CD14-positive monocyte (primary cell): ENCODE data around the gene GRAMD1A. TPM values are rescaled to one million over a fixed set of nuclear protein-coding genes. Genes with fewer than 3 reads are reported as not detected.
"Not testable (repeated sequence)": the region's sequence is repeated elsewhere in the genome, so short reads cannot be mapped to it uniquely, and the experiment has no call there.

Experiments used
- DNase-seq, 3 donors: peaks; one replicate each; pipeline ENCODE4 v3.0.0-alpha.2; 2011 to 2022
- H2AFZ ChIP-seq: 2 replicates; pipeline ENCODE4 v1.6.0; 2012; ENCODE audit warnings: mild to moderate bottlenecking, low read depth, low read length, inconsistent platforms; ENCODE audit not compliant: insufficient read depth, poor library complexity, severe bottlenecking
- H3K27ac ChIP-seq, 2 donors: 1 replicate in 1 of 2; 2 replicates in 1 of 2; pipeline ENCODE4 v1.5.1; 2012 to 2013; ENCODE audit warnings: low read length in 2 of 2, control low read depth in 1 of 2, inconsistent platforms in 1 of 2, low read depth in 1 of 2, mild to moderate bottlenecking in 1 of 2
- H3K27me3 ChIP-seq, 2 donors: one replicate each; pipeline versions ENCODE4 v1.6.0 to v1.6.1; 2011 to 2013; ENCODE audit warnings: low read length in 2 of 2; ENCODE audit not compliant: control insufficient read depth in 2 of 2, insufficient read depth in 2 of 2
- H3K36me3 ChIP-seq, 2 donors: replicated peaks in 1 of 2; 1 replicate in 1 of 2; 2 replicates in 1 of 2; pipeline versions ENCODE4 v1.5.1 to v1.6.1; 2012 to 2013; ENCODE audit warnings: low read length in 2 of 2, control low read depth in 1 of 2, inconsistent platforms in 1 of 2, mild to moderate bottlenecking in 1 of 2; ENCODE audit not compliant: insufficient read depth in 2 of 2, control insufficient read depth in 1 of 2
- H3K4me1 ChIP-seq, 2 donors: 1 replicate in 1 of 2; 2 replicates in 1 of 2; pipeline versions ENCODE4 v1.5.1 to v1.6.1; 2012 to 2013; ENCODE audit warnings: low read length in 2 of 2, control low read depth in 1 of 2, inconsistent platforms in 1 of 2, mild to moderate bottlenecking in 1 of 2, moderate library complexity in 1 of 2; ENCODE audit not compliant: insufficient read depth in 2 of 2, control insufficient read depth in 1 of 2
- H3K4me2 ChIP-seq: replicated peaks from 2 replicates; pipeline ENCODE3; 2012; ENCODE audit warnings: low read length, moderate library complexity, mild to moderate bottlenecking; ENCODE audit not compliant: poor library complexity, severe bottlenecking; ENCODE audit errors: extremely low read depth
- H3K4me3 ChIP-seq, 3 experiments: fragments of 200-600 bp in 1 of 3; sonication (generic) in 1 of 3; replicated peaks in 1 of 3; 1 replicate in 2 of 3; 2 replicates in 1 of 3; pipeline ENCODE4 v1.5.1; 2011 to 2013; ENCODE audit warnings: low read length in 3 of 3, mild to moderate bottlenecking in 3 of 3, control low read depth in 2 of 3, low read depth in 2 of 3, inconsistent platforms in 1 of 3, moderate library complexity in 1 of 3
- H3K79me2 ChIP-seq: 2 replicates; pipeline ENCODE4 v1.6.0; 2012; ENCODE audit warnings: mild to moderate bottlenecking, control low read depth, inconsistent platforms, low read length, moderate library complexity; ENCODE audit not compliant: insufficient read depth
- H3K9ac ChIP-seq: 2 replicates; pipeline ENCODE4 v1.6.0; 2017; ENCODE audit warnings: low read length, mild to moderate bottlenecking; ENCODE audit not compliant: insufficient read depth, poor library complexity, severe bottlenecking
- H3K9me3 ChIP-seq, 2 donors: replicated peaks in 1 of 2; 1 replicate in 1 of 2; 2 replicates in 1 of 2; pipeline versions ENCODE4 v1.5.1 to v1.6.1; 2012 to 2013; ENCODE audit warnings: low read length in 2 of 2, control low read depth in 1 of 2; ENCODE audit not compliant: control insufficient read depth in 1 of 2, insufficient read depth in 1 of 2
- H4K20me1 ChIP-seq: 2 replicates; pipeline ENCODE4 v1.6.0; 2012; ENCODE audit warnings: mild to moderate bottlenecking, low read length, control low read depth, moderate library complexity; ENCODE audit not compliant: insufficient read depth
- H3K27ac Mint-ChIP-seq, 7 donors: one replicate each; pipeline ENCODE4 v1.8.0; 2020; ENCODE audit warnings: mild to moderate bottlenecking in 7 of 7, mixed read lengths in 7 of 7, moderate library complexity in 6 of 7, inconsistent platforms in 2 of 7
- H3K27me3 Mint-ChIP-seq, 3 donors: one replicate each; pipeline ENCODE4 v1.8.0; 2021 to 2022; ENCODE audit warnings: low read depth in 3 of 3, mild to moderate bottlenecking in 3 of 3, mixed read lengths in 3 of 3, moderate library complexity in 3 of 3, inconsistent platforms in 1 of 3
- H3K36me3 Mint-ChIP-seq, 2 donors: one replicate each; pipeline ENCODE4 v1.8.0; 2020; ENCODE audit warnings: mixed read lengths in 2 of 2, inconsistent platforms in 1 of 2, mild to moderate bottlenecking in 1 of 2
- H3K4me1 Mint-ChIP-seq: one replicate; pipeline ENCODE4 v1.8.0; 2020; ENCODE audit warnings: mild to moderate bottlenecking, mixed read lengths
- H3K4me3 Mint-ChIP-seq, 2 donors: one replicate each; pipeline ENCODE4 v1.8.0; 2020; ENCODE audit warnings: mild to moderate bottlenecking in 2 of 2, mixed read lengths in 2 of 2, moderate library complexity in 1 of 2
- H3K9me3 Mint-ChIP-seq, 7 donors: one replicate each; pipeline ENCODE4 v1.8.0; 2020 to 2022; ENCODE audit warnings: mixed read lengths in 7 of 7, mild to moderate bottlenecking in 6 of 7, moderate library complexity in 6 of 7, inconsistent platforms in 2 of 7
- WGBS: methylation state at CpG from one replicate; pipeline ENCODE4 v1.1.5; 2013; ENCODE audit warnings: missing lambda C conversion rate; ENCODE audit not compliant: insufficient coverage; 5-methylcytosine and 5-hydroxymethylcytosine counted together
- intact Hi-C, 2 donors: fragments of 100-400 bp; cut with micrococcal nuclease; formaldehyde crosslinking; loops; one replicate each; pipeline versions ENCODE4 v1.15.0 to v1.15.1; 2023
- polyA plus RNA-seq, 3 donors: library from polyadenylated mRNA; depleted of rRNA in 1 of 3; unstranded in 2 of 3; stranded (reverse) in 1 of 3; fragments of 300-500 nt in 2 of 3; fragments of >200 nt in 1 of 3; fragmentation: Illumina TruSeq in 2 of 3; gene quantifications; 1 replicate in 2 of 3; 2 replicates in 1 of 3; pipeline ENCODE4 v1.2.3, GENCODE V29; 2012 to 2021
- TF ChIP-seq, protein P1 (sequence below): fragments of 200-600 bp; IDR thresholded peaks from one replicate; pipeline ENCODE4 v1.8.0; 2022; ENCODE audit warnings: antibody characterized with exemption, mild to moderate bottlenecking

Gene GRAMD1A
- polyA plus RNA-seq, 3 donors, result 9.3 to 73.9 (median 15.1) TPM

DNA sequence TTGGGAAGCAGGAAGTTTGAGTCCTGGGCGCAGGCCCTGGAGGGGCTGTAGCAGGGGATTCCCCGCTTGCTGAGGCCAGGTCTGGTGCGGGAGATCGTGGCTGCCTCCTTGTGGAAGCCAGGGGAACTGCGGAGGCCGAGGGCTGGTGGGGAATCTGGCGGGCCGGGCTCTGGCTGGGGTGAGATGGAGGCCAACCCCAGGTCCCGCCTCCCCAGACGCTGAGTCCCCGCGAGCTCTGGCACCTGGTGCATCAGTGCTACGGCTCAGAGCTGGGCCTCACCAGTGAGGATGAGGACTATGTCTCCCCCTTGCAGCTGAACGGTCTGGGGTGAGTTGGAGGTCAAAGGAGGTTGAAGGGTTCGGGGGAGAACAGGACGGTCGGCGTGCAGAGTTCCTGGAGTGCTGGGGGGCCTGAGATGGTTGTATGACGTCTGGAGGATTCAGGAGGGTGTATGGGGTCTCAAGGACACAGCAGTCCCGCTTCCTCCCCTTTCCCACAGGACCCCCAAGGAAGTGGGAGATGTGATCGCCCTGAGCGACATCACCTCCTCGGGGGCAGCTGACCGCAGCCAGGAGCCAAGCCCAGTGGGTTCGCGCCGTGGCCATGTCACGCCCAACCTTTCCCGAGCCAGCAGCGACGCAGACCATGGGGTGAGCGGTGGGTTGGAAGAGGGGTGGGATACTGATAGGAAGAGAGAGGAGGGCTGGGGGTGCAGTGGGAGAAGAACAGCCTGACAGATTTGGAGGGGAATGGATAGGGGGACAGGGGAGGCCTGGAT is 13.1 kb downstream of the GRAMD1A start:
- peaks cover 45 to 63% of the 10 kb centered on the region in 2 donors for H3K36me3 ChIP-seq
- 51% methylated on average over 22 of the region's 32 CpGs for WGBS
- H2AFZ ChIP-seq, result no peak overlapping the region
- H3K4me3 ChIP-seq, result peak overlapping the region in 1 of 3 experiments; percentile 70
- peaks cover 5% of the 10 kb centered on the region for H4K20me1 ChIP-seq
- peak overlapping the region; percentile 78 to 88 for H3K27ac ChIP-seq
- no peaks in the 10 kb centered on the region for H3K27me3 ChIP-seq
- Mint-ChIP-seq H3K9me3 (no peaks in the 10 kb centered on the region), H3K36me3 (peaks cover 58 to 85% of the 10 kb centered on the region in 2 donors), H3K27me3 (peaks cover 0 to 3% (median 0%) of the 10 kb centered on the region in 3 donors), H3K27ac (peak overlapping the region; percentile 86 to 97 (median 90)), H3K4me3 (peak overlapping the region; percentile 48 to 91), H3K4me1 (peaks cover 68% of the 10 kb centered on the region)
- intact Hi-C loops, result loop anchor here (1.0 to 5.0 kb wide), 2 partner anchors 40 to 41 kb away; no protein-coding TSS in a partner anchor
- TF ChIP-seq, protein P1, sequence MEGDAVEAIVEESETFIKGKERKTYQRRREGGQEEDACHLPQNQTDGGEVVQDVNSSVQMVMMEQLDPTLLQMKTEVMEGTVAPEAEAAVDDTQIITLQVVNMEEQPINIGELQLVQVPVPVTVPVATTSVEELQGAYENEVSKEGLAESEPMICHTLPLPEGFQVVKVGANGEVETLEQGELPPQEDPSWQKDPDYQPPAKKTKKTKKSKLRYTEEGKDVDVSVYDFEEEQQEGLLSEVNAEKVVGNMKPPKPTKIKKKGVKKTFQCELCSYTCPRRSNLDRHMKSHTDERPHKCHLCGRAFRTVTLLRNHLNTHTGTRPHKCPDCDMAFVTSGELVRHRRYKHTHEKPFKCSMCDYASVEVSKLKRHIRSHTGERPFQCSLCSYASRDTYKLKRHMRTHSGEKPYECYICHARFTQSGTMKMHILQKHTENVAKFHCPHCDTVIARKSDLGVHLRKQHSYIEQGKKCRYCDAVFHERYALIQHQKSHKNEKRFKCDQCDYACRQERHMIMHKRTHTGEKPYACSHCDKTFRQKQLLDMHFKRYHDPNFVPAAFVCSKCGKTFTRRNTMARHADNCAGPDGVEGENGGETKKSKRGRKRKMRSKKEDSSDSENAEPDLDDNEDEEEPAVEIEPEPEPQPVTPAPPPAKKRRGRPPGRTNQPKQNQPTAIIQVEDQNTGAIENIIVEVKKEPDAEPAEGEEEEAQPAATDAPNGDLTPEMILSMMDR, result peak; percentile 97
- H3K9me3 ChIP-seq, result no peaks in the 10 kb centered on the region
- H3K4me2 ChIP-seq, result peak overlapping the region; percentile 79
- peak; percentile 56 to 85 (median 67) for DNase-seq
- peaks cover 68 to 77% of the 10 kb centered on the region in 2 donors for H3K4me1 ChIP-seq
- peak overlapping the region; percentile 42 for H3K9ac ChIP-seq
- peaks cover 14% of the 10 kb centered on the region for H3K79me2 ChIP-seq

DNA sequence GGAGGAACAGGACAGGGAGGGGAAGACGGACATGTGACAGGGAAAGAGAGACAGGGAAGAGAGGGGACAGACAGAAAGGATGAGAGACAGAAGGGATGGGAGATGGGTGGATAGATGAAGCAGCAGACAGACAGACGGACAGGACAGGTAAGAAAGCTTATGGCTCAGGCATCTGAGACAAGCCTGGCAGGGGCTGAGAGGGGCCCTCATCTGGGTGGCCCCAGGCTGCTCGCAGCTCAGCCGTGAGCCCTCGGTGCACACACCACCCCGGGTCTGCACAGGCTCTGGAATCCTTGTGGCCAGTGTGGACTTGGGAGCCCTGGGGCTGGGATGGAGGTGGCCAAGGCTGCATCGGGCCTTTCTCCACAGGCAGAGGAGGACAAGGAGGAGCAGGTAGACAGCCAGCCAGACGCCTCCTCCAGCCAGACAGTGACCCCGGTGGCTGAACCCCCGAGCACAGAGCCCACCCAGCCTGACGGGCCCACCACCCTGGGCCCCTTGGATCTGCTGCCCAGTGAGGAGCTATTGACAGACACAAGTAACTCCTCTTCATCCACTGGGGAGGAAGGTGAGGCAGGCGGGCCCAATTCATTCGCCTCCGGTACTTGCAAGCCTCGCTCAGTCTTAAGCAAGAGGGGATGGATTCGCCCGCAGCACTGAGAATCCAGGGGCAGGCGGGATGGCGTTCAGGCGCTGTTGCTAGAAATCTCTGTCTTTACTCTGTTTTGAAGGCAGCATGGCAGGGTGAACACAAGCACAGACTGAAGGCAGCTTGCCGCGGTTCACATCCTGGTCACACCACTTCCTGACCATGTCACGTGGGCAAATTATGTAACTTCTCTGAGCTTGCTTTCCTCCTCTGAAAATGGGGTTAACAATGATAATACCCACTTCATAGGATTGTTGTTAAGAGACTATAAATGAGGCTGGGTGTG is 14.0 kb downstream of the GRAMD1A start:
- Histone ChIP-seq H3K9me3 (no peaks in the 10 kb centered on the region), H3K36me3 (peaks cover 48 to 63% of the 10 kb centered on the region in 2 donors), H2AFZ (peak overlapping the region; percentile 64), H3K4me3 (peak overlapping the region in 2 of 3 experiments; percentile 19 to 70), H3K79me2 (peaks cover 14% of the 10 kb centered on the region), H3K27me3 (no peaks in the 10 kb centered on the region), H4K20me1 (peaks cover 2% of the 10 kb centered on the region), H3K9ac (peak overlapping the region; percentile 42), H3K4me2 (peak overlapping the region; percentile 79), H3K27ac (peak overlapping the region; percentile 78 to 88), H3K4me1 (peaks cover 68 to 77% of the 10 kb centered on the region in 2 donors)
- TF ChIP-seq, protein P1, result no peak
- Mint-ChIP-seq H3K27me3 (peaks cover 0 to 5% (median 0%) of the 10 kb centered on the region in 3 donors), H3K27ac (peak overlapping the region; percentile 86 to 97 (median 90)), H3K4me1 (peaks cover 68% of the 10 kb centered on the region), H3K9me3 (no peaks in the 10 kb centered on the region), H3K36me3 (peaks cover 65 to 90% of the 10 kb centered on the region in 2 donors), H3K4me3 (peak overlapping the region; percentile 73 to 91)
- 47% methylated on average over 19 of the region's 23 CpGs for WGBS
- intact Hi-C loops, result loop anchor here (1.0 to 5.0 kb wide), 2 partner anchors 41 to 42 kb away; no protein-coding TSS in a partner anchor
- DNase-seq, result peak; percentile 53 to 81 (median 77)

DNA sequence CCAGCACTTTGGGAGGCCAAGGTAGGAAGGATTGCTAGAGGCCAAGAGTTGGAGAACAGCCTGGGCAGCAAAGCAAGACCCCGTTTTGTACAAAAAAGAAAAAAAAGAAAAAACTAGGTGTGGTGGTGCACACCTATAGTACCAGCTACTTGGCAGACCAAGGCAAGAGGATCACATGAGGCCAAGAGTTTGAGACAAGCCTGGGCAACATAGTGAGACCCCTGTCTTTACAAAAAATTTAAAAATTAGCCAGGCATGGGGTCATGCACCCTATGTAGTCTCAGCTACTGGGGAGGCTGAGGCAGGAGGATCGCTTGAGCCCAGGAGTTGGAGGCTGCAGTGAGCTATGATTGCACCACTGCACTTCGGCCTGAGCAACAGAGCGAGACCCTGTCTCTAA is 14.7 kb downstream of the GRAMD1A start:
- H3K79me2 ChIP-seq, result peaks cover 14% of the 10 kb centered on the region
- not testable (repeated sequence) for H4K20me1 ChIP-seq, H2AFZ ChIP-seq, H3K9me3 ChIP-seq, H3K27me3 Mint-ChIP-seq, DNase-seq, H3K9me3 Mint-ChIP-seq, H3K27me3 ChIP-seq
- Mint-ChIP-seq H3K27ac (peak overlapping the region in 6 of 7 donors; percentile 86 to 97 (median 90)), H3K4me3 (peak overlapping the region in 1 of 2 donors; percentile 91), H3K36me3 (peaks cover 65 to 90% of the 10 kb centered on the region in 2 donors), H3K4me1 (peaks cover 68% of the 10 kb centered on the region)
- peak overlapping the region; percentile 79 for H3K4me2 ChIP-seq
- H3K4me1 ChIP-seq, result peaks cover 68 to 76% of the 10 kb centered on the region in 2 donors
- 89% methylated on average over 1 of the region's 4 CpGs for WGBS
- H3K4me3 ChIP-seq, result peak overlapping the region in 1 of 3 experiments; percentile 70
- peaks cover 48 to 63% of the 10 kb centered on the region in 2 donors for H3K36me3 ChIP-seq
- H3K9ac ChIP-seq, result peak overlapping the region; percentile 42
- intact Hi-C loops, result loop anchor here in 1 of 2 donors (5.0 kb wide), 1 partner anchor 42 kb away; no protein-coding TSS in a partner anchor
- H3K27ac ChIP-seq, result peak overlapping the region; percentile 78 to 88
